Astrocyte of the cerebellum (primary cell): Measurements from ENCODE around the gene DRD1.

ENCODE experiments used
- DNase-seq: peaks from one replicate; pipeline ENCODE4 v3.0.0-alpha.2; 2011; ENCODE audit warnings: low read depth
- H3K4me3 ChIP-seq: 2 replicates; pipeline ENCODE4 v1.5.1; 2011; ENCODE audit warnings: mild to moderate bottlenecking, low read depth, low read length, moderate library complexity
- in situ Hi-C: cut with HindIII; loops from 2 replicates; pipeline ENCODE4 v1.10.0; 2017; ENCODE audit warnings: low sequenced_read_pairs
- TF ChIP-seq, protein P1 (sequence below): IDR thresholded peaks from 2 replicates; pipeline ENCODE4 v1.5.1; 2012; ENCODE audit warnings: low read length, low read depth, moderate library complexity, mild to moderate bottlenecking; ENCODE audit errors: missing control alignments

The DRD1 gene

DNA sequence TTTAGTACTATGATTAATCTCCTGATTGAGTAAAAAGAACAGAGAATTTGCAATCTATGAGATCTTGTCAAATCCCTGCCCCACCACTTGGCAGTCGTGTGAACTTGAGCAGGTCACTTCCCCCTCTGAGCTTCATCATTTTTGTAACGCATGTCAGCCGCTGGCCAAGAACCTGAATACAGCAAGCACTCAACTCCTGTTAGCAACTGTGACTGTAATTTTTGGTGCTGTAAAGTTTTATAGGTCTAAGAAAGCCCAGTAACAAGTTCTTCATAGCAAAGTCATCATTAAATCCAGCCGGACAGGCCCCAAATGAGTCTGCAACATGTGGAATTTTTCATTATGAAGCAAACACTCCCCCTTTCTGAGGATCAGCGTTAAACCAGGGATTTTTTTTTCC is 49.4 kb downstream of the DRD1 start:
- no peak for DNase-seq
- in situ Hi-C loops: no loop called here
- TF ChIP-seq, protein P1, sequence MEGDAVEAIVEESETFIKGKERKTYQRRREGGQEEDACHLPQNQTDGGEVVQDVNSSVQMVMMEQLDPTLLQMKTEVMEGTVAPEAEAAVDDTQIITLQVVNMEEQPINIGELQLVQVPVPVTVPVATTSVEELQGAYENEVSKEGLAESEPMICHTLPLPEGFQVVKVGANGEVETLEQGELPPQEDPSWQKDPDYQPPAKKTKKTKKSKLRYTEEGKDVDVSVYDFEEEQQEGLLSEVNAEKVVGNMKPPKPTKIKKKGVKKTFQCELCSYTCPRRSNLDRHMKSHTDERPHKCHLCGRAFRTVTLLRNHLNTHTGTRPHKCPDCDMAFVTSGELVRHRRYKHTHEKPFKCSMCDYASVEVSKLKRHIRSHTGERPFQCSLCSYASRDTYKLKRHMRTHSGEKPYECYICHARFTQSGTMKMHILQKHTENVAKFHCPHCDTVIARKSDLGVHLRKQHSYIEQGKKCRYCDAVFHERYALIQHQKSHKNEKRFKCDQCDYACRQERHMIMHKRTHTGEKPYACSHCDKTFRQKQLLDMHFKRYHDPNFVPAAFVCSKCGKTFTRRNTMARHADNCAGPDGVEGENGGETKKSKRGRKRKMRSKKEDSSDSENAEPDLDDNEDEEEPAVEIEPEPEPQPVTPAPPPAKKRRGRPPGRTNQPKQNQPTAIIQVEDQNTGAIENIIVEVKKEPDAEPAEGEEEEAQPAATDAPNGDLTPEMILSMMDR: no peak
- H3K4me3 ChIP-seq: no peak overlapping the region

DNA sequence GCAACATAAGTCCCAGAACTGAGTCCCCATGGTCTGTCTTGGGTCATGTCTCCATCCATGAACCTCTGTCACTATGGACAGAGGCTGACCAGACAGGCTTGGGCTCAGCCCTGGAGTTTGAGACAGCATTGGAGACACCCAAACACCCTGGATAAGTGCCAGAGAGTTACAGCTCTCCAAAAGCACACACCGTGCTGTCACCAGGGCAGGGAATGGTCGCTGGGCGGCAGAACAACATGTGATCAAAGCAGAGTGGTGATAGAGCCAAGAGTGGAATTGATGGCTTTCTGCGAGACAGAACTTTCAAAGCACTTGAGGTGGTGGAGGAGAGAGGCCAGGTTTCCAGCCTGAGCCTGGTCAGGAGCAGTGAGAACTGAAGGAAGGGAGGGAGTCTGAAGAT is 50.1 kb downstream of the DRD1 start:
- in situ Hi-C loops: no loop called here
- no peak overlapping the region for H3K4me3 ChIP-seq
- TF ChIP-seq, protein P1: no peak
- DNase-seq: no peak

DNA sequence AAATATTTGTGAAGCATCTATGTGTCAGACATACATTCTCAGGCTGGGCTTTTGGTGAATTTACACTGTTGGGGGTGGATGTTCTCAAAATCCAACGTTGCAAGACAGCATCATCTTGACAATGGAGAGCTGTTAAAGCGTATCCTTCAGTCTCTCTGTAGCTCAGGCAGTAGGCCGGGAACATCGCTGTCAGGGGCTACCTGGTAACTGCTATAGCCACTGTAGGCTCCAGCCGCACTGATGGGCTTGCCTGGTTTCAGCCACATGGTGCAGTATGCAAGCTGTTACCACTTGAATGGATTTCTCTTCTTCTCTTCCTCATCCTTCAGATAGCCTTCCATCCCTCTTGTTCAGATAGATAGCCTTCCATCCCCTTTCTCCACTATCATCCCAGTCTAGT is 51.7 kb downstream of the DRD1 start:
- no peak for DNase-seq
- TF ChIP-seq, protein P1: no peak

DNA sequence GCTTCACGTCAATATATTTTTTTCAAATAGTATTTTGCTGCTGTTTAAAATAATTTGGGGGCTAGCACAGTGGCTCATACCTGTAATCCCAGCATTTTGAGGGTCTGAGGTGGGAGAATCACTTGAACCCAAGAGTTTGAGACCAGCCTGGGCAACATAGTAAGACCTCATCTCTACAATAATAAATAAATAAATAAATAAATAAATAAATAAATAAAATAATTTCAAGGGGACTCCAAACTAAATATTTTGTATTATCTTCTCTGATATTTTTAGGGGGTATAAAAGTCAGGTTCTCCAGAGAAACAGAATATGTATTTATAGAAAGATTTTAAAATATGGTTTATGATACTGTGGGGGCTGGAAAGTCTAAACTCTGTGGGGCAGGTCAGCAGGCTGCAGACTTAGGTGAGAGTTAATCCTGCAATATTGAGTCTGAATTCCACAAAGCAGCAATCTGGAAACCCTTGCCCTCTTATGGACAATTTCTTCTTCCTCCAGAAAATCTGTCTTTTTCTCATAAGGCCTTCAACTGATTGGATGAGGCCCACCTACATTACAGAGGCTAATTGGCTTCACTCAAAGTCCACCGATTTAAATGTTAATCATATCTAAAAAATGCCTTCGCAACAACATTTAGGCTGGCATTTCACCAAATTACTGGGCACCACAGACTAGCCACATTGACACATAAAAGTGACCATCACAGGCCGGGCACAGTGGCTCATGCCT is 53.5 kb downstream of the DRD1 start:
- H3K4me3 ChIP-seq: no peak overlapping the region

More for the DNA sequence above, 51.7 kb downstream of the DRD1 start:
- in situ Hi-C loops: no loop called here
- H3K4me3 ChIP-seq: no peak overlapping the region

More for the DNA sequence above, 53.5 kb downstream of the DRD1 start:
- DNase-seq: no peak
- TF ChIP-seq, protein P1: no peak
- in situ Hi-C loops: no loop called here
